ENCODE data around the gene PDZD7.

Gene PDZD7

DNA sequence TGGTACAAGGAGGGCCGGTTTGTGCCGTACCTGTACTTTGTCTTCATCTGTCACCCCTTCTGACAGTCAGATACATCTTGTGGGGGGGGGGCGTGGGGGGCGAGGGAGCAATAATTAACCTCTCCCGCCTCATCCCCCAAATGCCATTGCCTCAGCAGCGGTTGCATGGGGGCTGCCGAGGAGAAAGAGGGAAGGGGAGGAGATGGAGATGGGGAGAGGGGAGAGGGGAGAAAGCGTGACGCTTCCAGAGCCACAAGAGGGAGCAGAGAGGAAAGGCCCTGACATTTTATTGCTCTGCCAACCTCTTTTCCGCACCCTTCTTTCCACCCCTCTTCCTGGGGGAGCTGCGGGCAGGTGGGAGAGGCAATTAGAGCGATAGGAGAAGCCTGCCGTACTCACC, 42.7 kb upstream of the PDZD7 start:
- ATAC-seq (ENCODE audit: insufficient read depth, low read depth) (no peak), DNase-seq (no peak)
- Histone ChIP-seq H3K27me3 (ENCODE audit: insufficient read depth, low read length, poor library complexity) (peaks cover 17% of the 10 kb centered on the region), H3K9me3 (ENCODE audit: insufficient read depth, low read length, severe bottlenecking) (no peaks in the 10 kb centered on the region), H4K20me1 (ENCODE audit: insufficient read depth, low read length) (no peaks in the 10 kb centered on the region), H3K4me1 (ENCODE audit: insufficient read depth, low read length) (no peaks in the 10 kb centered on the region), H3K4me2 (ENCODE audit: insufficient read depth, low read length) (no peak overlapping the region), H2AFZ (ENCODE audit: low read depth, low read length) (no peak overlapping the region), H3K9ac (ENCODE audit: low read depth, low read length) (no peak overlapping the region), H3K79me2 (ENCODE audit: insufficient read depth, low read length) (no peaks in the 10 kb centered on the region), H3K4me3 (ENCODE audit: low read depth in 1 of 2, low read length in 2 of 2) (no peak overlapping the region), H3K36me3 (ENCODE audit: insufficient read depth, low read length) (no peaks in the 10 kb centered on the region), H3K27ac (ENCODE audit: low read length) (no peak overlapping the region)
- TF ChIP-seq, protein P1, sequence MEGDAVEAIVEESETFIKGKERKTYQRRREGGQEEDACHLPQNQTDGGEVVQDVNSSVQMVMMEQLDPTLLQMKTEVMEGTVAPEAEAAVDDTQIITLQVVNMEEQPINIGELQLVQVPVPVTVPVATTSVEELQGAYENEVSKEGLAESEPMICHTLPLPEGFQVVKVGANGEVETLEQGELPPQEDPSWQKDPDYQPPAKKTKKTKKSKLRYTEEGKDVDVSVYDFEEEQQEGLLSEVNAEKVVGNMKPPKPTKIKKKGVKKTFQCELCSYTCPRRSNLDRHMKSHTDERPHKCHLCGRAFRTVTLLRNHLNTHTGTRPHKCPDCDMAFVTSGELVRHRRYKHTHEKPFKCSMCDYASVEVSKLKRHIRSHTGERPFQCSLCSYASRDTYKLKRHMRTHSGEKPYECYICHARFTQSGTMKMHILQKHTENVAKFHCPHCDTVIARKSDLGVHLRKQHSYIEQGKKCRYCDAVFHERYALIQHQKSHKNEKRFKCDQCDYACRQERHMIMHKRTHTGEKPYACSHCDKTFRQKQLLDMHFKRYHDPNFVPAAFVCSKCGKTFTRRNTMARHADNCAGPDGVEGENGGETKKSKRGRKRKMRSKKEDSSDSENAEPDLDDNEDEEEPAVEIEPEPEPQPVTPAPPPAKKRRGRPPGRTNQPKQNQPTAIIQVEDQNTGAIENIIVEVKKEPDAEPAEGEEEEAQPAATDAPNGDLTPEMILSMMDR (IDR thresholded peaks at IDR 0.05; ENCODE audit: borderline replicate concordance, extremely low read depth, low read length, poor library complexity, severe bottlenecking), result no peak
- TF ChIP-seq EZH2 (IDR thresholded peaks at IDR 0.05; ENCODE audit: borderline replicate concordance, low read depth, low read length, severe bottlenecking), result no peak

DNA sequence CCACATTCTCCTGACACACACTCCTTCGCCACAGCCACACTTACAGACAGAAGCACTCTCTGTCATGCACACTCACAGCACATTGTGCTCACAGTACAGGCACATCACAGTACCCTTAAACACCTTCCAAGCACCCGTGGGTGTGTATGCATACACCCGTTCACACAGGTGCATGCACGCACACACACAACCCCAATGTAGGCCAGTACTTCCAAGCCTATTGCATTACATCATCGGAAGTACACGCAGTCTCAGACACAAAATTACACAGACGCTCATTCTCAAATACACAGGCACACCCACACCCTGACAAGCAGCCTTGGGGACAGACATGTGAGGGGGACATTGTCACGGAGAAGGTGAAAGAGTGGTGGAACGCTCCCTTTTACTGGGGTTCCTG, 42.0 kb upstream of the PDZD7 start:
- ATAC-seq (ENCODE audit: insufficient read depth, low read depth) (no peak), DNase-seq (no peak)
- Histone ChIP-seq H3K9me3 (ENCODE audit: insufficient read depth, low read length, severe bottlenecking) (no peaks in the 10 kb centered on the region), H3K36me3 (ENCODE audit: insufficient read depth, low read length) (no peaks in the 10 kb centered on the region), H3K4me1 (ENCODE audit: insufficient read depth, low read length) (no peaks in the 10 kb centered on the region), H3K27ac (ENCODE audit: low read length) (no peak overlapping the region), H4K20me1 (ENCODE audit: insufficient read depth, low read length) (no peaks in the 10 kb centered on the region), H3K9ac (ENCODE audit: low read depth, low read length) (no peak overlapping the region), H3K27me3 (ENCODE audit: insufficient read depth, low read length, poor library complexity) (peaks cover 17% of the 10 kb centered on the region), H3K4me3 (ENCODE audit: low read depth in 1 of 2, low read length in 2 of 2) (no peak overlapping the region), H2AFZ (ENCODE audit: low read depth, low read length) (no peak overlapping the region), H3K4me2 (ENCODE audit: insufficient read depth, low read length) (no peak overlapping the region), H3K79me2 (ENCODE audit: insufficient read depth, low read length) (no peaks in the 10 kb centered on the region)
- TF ChIP-seq EZH2 (IDR thresholded peaks at IDR 0.05; ENCODE audit: borderline replicate concordance, low read depth, low read length, severe bottlenecking), result no peak
- TF ChIP-seq, protein P1 (IDR thresholded peaks at IDR 0.05; ENCODE audit: borderline replicate concordance, extremely low read depth, low read length, poor library complexity, severe bottlenecking), result no peak

DNA sequence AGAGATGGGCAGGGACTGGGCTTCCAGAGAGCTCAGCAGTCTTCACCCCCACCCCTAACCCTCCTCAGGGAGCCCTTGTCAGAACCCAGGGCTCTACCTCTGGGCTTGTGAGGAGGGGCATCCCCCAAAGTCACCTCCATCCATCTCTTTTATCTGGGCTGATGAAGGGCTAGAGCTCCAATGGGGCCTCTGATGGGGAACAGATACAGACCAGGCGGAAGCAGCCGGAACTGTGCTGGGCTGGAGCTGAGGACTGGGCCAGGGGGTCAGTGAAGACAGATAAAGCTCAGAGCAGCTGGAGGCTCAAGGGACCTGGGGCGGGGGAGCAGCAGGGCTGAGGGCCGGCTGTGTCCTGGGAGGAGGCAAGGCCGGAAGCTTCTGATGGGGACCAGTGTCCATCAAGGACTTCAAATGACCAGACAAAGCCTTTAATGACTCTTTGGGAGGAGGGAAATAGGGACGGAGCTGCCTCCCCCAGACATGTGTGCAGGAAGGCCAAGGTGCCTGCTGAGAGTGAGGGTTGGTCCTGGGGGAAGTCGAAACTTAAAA, 41.0 kb upstream of the PDZD7 start:
- Histone ChIP-seq H3K4me3 (ENCODE audit: low read depth in 1 of 2, low read length in 2 of 2) (no peak overlapping the region), H3K27ac (ENCODE audit: low read length) (no peak overlapping the region), H3K36me3 (ENCODE audit: insufficient read depth, low read length) (no peaks in the 10 kb centered on the region), H3K79me2 (ENCODE audit: insufficient read depth, low read length) (no peaks in the 10 kb centered on the region), H3K27me3 (ENCODE audit: insufficient read depth, low read length, poor library complexity) (peaks cover 17% of the 10 kb centered on the region), H4K20me1 (ENCODE audit: insufficient read depth, low read length) (no peaks in the 10 kb centered on the region), H2AFZ (ENCODE audit: low read depth, low read length) (no peak overlapping the region), H3K4me2 (ENCODE audit: insufficient read depth, low read length) (no peak overlapping the region), H3K9ac (ENCODE audit: low read depth, low read length) (no peak overlapping the region), H3K4me1 (ENCODE audit: insufficient read depth, low read length) (peaks cover 8% of the 10 kb centered on the region), H3K9me3 (ENCODE audit: insufficient read depth, low read length, severe bottlenecking) (no peaks in the 10 kb centered on the region)
- no peak for DNase-seq
- ATAC-seq (ENCODE audit: insufficient read depth, low read depth), result no peak
- TF ChIP-seq, protein P1 (IDR thresholded peaks at IDR 0.05; ENCODE audit: borderline replicate concordance, extremely low read depth, low read length, poor library complexity, severe bottlenecking), result no peak
- TF ChIP-seq EZH2 (IDR thresholded peaks at IDR 0.05; ENCODE audit: borderline replicate concordance, low read depth, low read length, severe bottlenecking), result no peak
